Measurements from ENCODE around the gene RMI1. TPM values are rescaled to one million over a fixed set of nuclear protein-coding genes. Genes with fewer than 3 reads are reported as not detected.

RMI1 gene
- total and polyA plus RNA-seq, 2 donors (not counting 3 experiments of a cell fraction or from before 2014, with no cell fraction given) = 1.1 to 11.5 TPM

DNA sequence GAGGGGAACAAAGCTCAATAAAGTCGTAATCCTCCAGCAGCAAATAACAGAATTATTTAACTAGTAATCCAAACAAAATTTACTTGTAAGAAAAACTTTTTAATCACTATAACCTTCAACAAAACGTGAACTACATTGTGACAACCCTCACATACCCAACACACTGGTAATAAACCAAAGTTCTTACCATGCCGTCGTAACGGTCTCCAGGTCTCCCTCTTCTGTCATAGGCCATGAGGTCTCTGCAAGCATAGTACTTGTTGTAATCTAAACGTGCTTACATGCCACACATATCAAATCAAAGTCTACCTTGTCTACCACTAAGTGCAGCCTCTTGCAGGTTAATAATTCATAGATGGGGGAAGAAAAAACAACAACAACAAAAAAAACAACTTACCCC is 9.1 kb upstream of the RMI1 start:
- POLR2A ChIA-PET = interaction anchor here (1.0 kb wide), 1 partner anchor 10 kb away, joined by 6 read pairs; no protein-coding TSS in a partner anchor
- intact Hi-C loops (cut with micrococcal nuclease) = no loop called here
- no peaks in the 10 kb centered on the region for H3K9me1 ChIP-seq (replicated peaks; ENCODE audit: control insufficient read depth, extremely low read depth, insufficient read depth, low read length)
- no peaks in the 10 kb centered on the region for H3K9me3 ChIP-seq (replicated peaks; ENCODE audit: control insufficient read depth, insufficient read depth, low read length)
- H3K79me2 ChIP-seq (ENCODE audit: control insufficient read depth, insufficient read depth, low read length) = peaks cover 52% of the 10 kb centered on the region
- DNase-seq (ENCODE audit: low read depth, low spot score) = no peak
- TF ChIP-seq GATA2 (IDR thresholded peaks at IDR 0.05; ENCODE audit: insufficient read depth, insufficient read length, low read depth, low read length) = no peak
- no peak for TF ChIP-seq POLR2A (IDR thresholded peaks at IDR 0.05; ENCODE audit: low read depth, low read length)
- TF ChIP-seq, protein P1, sequence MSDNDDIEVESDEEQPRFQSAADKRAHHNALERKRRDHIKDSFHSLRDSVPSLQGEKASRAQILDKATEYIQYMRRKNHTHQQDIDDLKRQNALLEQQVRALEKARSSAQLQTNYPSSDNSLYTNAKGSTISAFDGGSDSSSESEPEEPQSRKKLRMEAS (IDR thresholded peaks at IDR 0.05; ENCODE audit: insufficient read depth, insufficient read length) = no peak
- no peak for TF ChIP-seq JUN (IDR thresholded peaks at IDR 0.05; ENCODE audit: borderline replicate concordance, insufficient read depth, insufficient read length, low read depth)
- TF ChIP-seq MYC (IDR thresholded peaks at IDR 0.05; ENCODE audit: low read depth, low read length) = no peak
- no peak for TF ChIP-seq EZH2 (IDR thresholded peaks at IDR 0.05; ENCODE audit: borderline replicate concordance, low read depth, low read length, severe bottlenecking)
- TF ChIP-seq POLR2AphosphoS5 (IDR thresholded peaks at IDR 0.05; ENCODE audit: insufficient read depth, low read depth, low read length) = no peak
- TF ChIP-seq, protein P2, sequence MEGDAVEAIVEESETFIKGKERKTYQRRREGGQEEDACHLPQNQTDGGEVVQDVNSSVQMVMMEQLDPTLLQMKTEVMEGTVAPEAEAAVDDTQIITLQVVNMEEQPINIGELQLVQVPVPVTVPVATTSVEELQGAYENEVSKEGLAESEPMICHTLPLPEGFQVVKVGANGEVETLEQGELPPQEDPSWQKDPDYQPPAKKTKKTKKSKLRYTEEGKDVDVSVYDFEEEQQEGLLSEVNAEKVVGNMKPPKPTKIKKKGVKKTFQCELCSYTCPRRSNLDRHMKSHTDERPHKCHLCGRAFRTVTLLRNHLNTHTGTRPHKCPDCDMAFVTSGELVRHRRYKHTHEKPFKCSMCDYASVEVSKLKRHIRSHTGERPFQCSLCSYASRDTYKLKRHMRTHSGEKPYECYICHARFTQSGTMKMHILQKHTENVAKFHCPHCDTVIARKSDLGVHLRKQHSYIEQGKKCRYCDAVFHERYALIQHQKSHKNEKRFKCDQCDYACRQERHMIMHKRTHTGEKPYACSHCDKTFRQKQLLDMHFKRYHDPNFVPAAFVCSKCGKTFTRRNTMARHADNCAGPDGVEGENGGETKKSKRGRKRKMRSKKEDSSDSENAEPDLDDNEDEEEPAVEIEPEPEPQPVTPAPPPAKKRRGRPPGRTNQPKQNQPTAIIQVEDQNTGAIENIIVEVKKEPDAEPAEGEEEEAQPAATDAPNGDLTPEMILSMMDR (IDR thresholded peaks at IDR 0.05; ENCODE audit: extremely low read depth in 1 of 2, insufficient read depth in 1 of 2, low read depth in 1 of 2, low read length in 2 of 2) = no peak
- no peak for TF ChIP-seq FOS (IDR thresholded peaks at IDR 0.05; ENCODE audit: borderline replicate concordance, insufficient read depth, low read length)
- no peak overlapping the region for H3K4me3 ChIP-seq (replicated peaks in 1 of 3; ENCODE audit: insufficient read depth in 1 of 3, low read depth in 1 of 3, low read length in 3 of 3)
- FAIRE-seq = no peak
- H3K9ac ChIP-seq (replicated peaks; ENCODE audit: extremely low read depth, insufficient read depth, low read length) = no peak overlapping the region
- no TSS peak for BruUV-seq (replicated peaks)
- peaks cover 28 to 66% of the 10 kb centered on the region in 2 experiments for H3K36me3 ChIP-seq (ENCODE audit: control insufficient read depth in 2 of 2, extremely low read depth in 1 of 2, insufficient read depth in 2 of 2, low read length in 2 of 2)
- dilution Hi-C loops (cut with MboI; ENCODE audit: extremely low pct_ligation_motif_present, low sequenced_read_pairs) = no loop called here
- H2AFZ ChIP-seq (ENCODE audit: low read depth, low read length) = no peak overlapping the region
- no peaks in the 10 kb centered on the region for H3K27me3 ChIP-seq (ENCODE audit: control insufficient read depth in 2 of 2, insufficient read depth in 2 of 2, low read length in 2 of 2)
- H3K4me2 ChIP-seq (ENCODE audit: insufficient read depth, low read length) = no peak overlapping the region
- no peaks in the 10 kb centered on the region for H3K4me1 ChIP-seq (ENCODE audit: control insufficient read depth, extremely low read depth, insufficient read depth, low read length)
- CTCF ChIA-PET = interaction anchor here (1.1 to 2.2 kb wide), 3 partner anchors 9 to 290 kb away, joined by 4 to 6 read pairs (median 5); partner anchors contain the start of genes HNRNPK and RMI1
- H4K20me1 ChIP-seq (replicated peaks; ENCODE audit: control insufficient read depth, extremely low read depth, insufficient read depth, low read length) = peaks cover 8% of the 10 kb centered on the region
- no peak overlapping the region for H3K27ac ChIP-seq (ENCODE audit: insufficient read depth, low read depth, low read length)

Measured in endothelial cell of umbilical vein (primary cell).